GM23248 (cell line): Measurements from ENCODE around the gene TRMT2A. TPM values are rescaled to one million over a fixed set of nuclear protein-coding genes. Genes with fewer than 3 reads are reported as not detected.

Experiments used
- DNase-seq: peaks from one replicate; pipeline ENCODE4 v3.0.0-alpha.2; 2015
- H2AFZ ChIP-seq: fragments of 200-600 bp; sonication (generic); 2 replicates; pipeline ENCODE4 v1.6.1; 2016; ENCODE audit warnings: antibody characterized with exemption
- H3F3A ChIP-seq: fragments of 200-600 bp; sonication (generic); 2 replicates; pipeline ENCODE4 v1.6.1; 2016; ENCODE audit warnings: mild to moderate bottlenecking, antibody characterized with exemption, mixed run types; ENCODE audit not compliant: insufficient read depth
- H3K27ac ChIP-seq: fragments of 200-600 bp; sonication (generic); 2 replicates; pipeline ENCODE4 v1.5.1; 2016; ENCODE audit warnings: mild to moderate bottlenecking
- H3K27me3 ChIP-seq: fragments of 200-600 bp; sonication (generic); replicated peaks from 2 replicates; pipeline ENCODE4 v1.6.1; 2016; ENCODE audit warnings: mild to moderate bottlenecking; ENCODE audit not compliant: insufficient read depth
- H3K36me3 ChIP-seq: fragments of 200-600 bp; sonication (generic); 2 replicates; pipeline ENCODE4 v1.6.1; 2016; ENCODE audit warnings: low read depth, mild to moderate bottlenecking
- H3K4me1 ChIP-seq: fragments of 200-600 bp; sonication (generic); 2 replicates; pipeline ENCODE4 v1.6.1; 2016; ENCODE audit warnings: mild to moderate bottlenecking; ENCODE audit not compliant: insufficient read depth
- H3K4me2 ChIP-seq: fragments of 200-600 bp; sonication (generic); one replicate; pipeline ENCODE4 v1.6.1; 2016; ENCODE audit warnings: mild to moderate bottlenecking; ENCODE audit not compliant: unreplicated experiment
- H3K4me3 ChIP-seq: fragments of 200-600 bp; sonication (generic); 2 replicates; pipeline ENCODE4 v1.5.1; 2016; ENCODE audit warnings: mild to moderate bottlenecking
- H3K79me2 ChIP-seq: fragments of 200-600 bp; sonication (generic); 2 replicates; pipeline ENCODE4 v1.6.1; 2016; ENCODE audit warnings: mild to moderate bottlenecking; ENCODE audit not compliant: insufficient read depth
- H3K9ac ChIP-seq: fragments of 200-600 bp; sonication (generic); 2 replicates; pipeline ENCODE4 v1.6.1; 2016; ENCODE audit warnings: mild to moderate bottlenecking
- H3K9me2 ChIP-seq: fragments of 200-600 bp; sonication (generic); 2 replicates; pipeline ENCODE4 v1.6.1; 2016; ENCODE audit warnings: mixed run types, mild to moderate bottlenecking, moderate library complexity; ENCODE audit not compliant: insufficient read depth
- H3K9me3 ChIP-seq: fragments of 200-600 bp; sonication (generic); one replicate; pipeline ENCODE4 v1.6.1; 2017; ENCODE audit warnings: low read depth
- H4K20me1 ChIP-seq: fragments of 200-600 bp; sonication (generic); 2 replicates; pipeline ENCODE4 v1.6.0; 2016; ENCODE audit not compliant: insufficient read depth
- EZH2 ChIP-seq: fragments of 200-600 bp; sonication (generic); IDR thresholded peaks from 2 replicates; pipeline ENCODE4 v1.6.1; 2018; ENCODE audit warnings: antibody characterized with exemption, mild to moderate bottlenecking; ENCODE audit not compliant: insufficient read depth, poor library complexity, severe bottlenecking
- EZH2phosphoT487 ChIP-seq: fragments of 200-600 bp; sonication (generic); IDR thresholded peaks from 2 replicates; pipeline ENCODE4 v1.6.1; 2018; ENCODE audit warnings: antibody characterized with exemption, moderate library complexity, mild to moderate bottlenecking, low read depth; ENCODE audit not compliant: insufficient read depth
- WGBS, 2 experiments: methylation state at CpG; one replicate each; pipeline ENCODE4 v1.1.6; 2015 to 2017; ENCODE audit warnings: low lambda C conversion rate in 2 of 2, low coverage in 1 of 2; ENCODE audit errors: missing lambda C conversion rate in 2 of 2; 5-methylcytosine and 5-hydroxymethylcytosine counted together
- in situ Hi-C: fragments of 300-500 bp; cut with MboI; formaldehyde crosslinking; loops from 2 replicates; pipeline ENCODE4 v1.15.0; 2020
- polyA plus RNA-seq: library from polyadenylated mRNA; unstranded; fragments of >200 nt; fragmentation: Nextera tagmentation; extraction: Ambion mirVana; gene quantifications from 2 replicates; pipeline ENCODE4 v1.2.1, GENCODE V29; 2016
- total RNA-seq: library from RNA; depleted of rRNA; stranded (reverse); fragments of >200 nt; shearing (Covaris generic); gene quantifications from 2 replicates; pipeline ENCODE4 v1.2.3, GENCODE V29; 2014; rRNA removed

Gene TRMT2A
- 72.0 and 79.0 TPM in 2 replicates for total RNA-seq
- 38.1 and 42.2 TPM in 2 replicates for polyA plus RNA-seq

GRCh38 chr22:20116951-20117632 lies at the start of gene TRMT2A:
TSS of gene TRMT2A (minus strand) at chr22:20117226. CDS start at chr22:20116906, 320 bp downstream.
- Histone ChIP-seq H3K27ac (peak within 1 kb of the TSS; percentile 66), H3K9me2 (no peaks in the 10 kb centered on the region), H3K4me3 (peak within 1 kb of the TSS; percentile 88), H3K9ac (peak within 1 kb of the TSS; percentile 95), H3K4me1 (peaks cover 13% of the 10 kb centered on the region), H3K4me2 (peak within 1 kb of the TSS; percentile 94), H3F3A (peaks cover 13% of the 10 kb centered on the region), H3K36me3 (peaks cover 8% of the 10 kb centered on the region; the same call in 1 of the 2 replicates), H4K20me1 (no peaks in the 10 kb centered on the region), H3K27me3 (no peaks in the 10 kb centered on the region), H3K9me3 (no peaks in the 10 kb centered on the region), H2AFZ (peak within 1 kb of the TSS; percentile 70), H3K79me2 (peaks cover 84% of the 10 kb centered on the region)
- DNase-seq = peak; percentile 99
- WGBS, 2 experiments = 1% methylated on average over 62 to 68 of the region's 88 CpGs
- TF ChIP-seq EZH2 (no peak), EZH2phosphoT487 (no peak)
- in situ Hi-C loops = no loop called here

- Histone ChIP-seq H3K4me1 (no peaks in the 10 kb centered on the region), H3K27me3 (no peaks in the 10 kb centered on the region), H3K9me2 (no peaks in the 10 kb centered on the region), H3K79me2 (no peaks in the 10 kb centered on the region), H3K36me3 (no peaks in the 10 kb centered on the region), H3F3A (no peaks in the 10 kb centered on the region), H3K9ac (no peak overlapping the region), H3K9me3 (no peaks in the 10 kb centered on the region), H3K4me2 (no peak overlapping the region), H2AFZ (no peak overlapping the region), H3K4me3 (no peak overlapping the region), H3K27ac (no peak overlapping the region), H4K20me1 (no peaks in the 10 kb centered on the region)
- no peak for DNase-seq
- in situ Hi-C loops = no loop called here
- WGBS, 2 experiments = 46 to 58% methylated on average over 8 to 9 of the region's 9 CpGs
- TF ChIP-seq EZH2 (no peak), EZH2phosphoT487 (no peak)
Measured at GRCh38 chr22:20166703-20167102, 49.7 kb upstream of the TRMT2A start.

- Histone ChIP-seq H3K27ac (no peak overlapping the region), H3K9ac (no peak overlapping the region), H3K4me1 (no peaks in the 10 kb centered on the region), H2AFZ (no peak overlapping the region), H3K79me2 (no peaks in the 10 kb centered on the region), H3K9me2 (no peaks in the 10 kb centered on the region), H3K4me3 (no peak overlapping the region), H3K4me2 (no peak overlapping the region), H3F3A (no peaks in the 10 kb centered on the region), H3K27me3 (no peaks in the 10 kb centered on the region), H4K20me1 (no peaks in the 10 kb centered on the region), H3K9me3 (no peaks in the 10 kb centered on the region), H3K36me3 (no peaks in the 10 kb centered on the region)
- no peak for TF ChIP-seq EZH2phosphoT487
- no peak for TF ChIP-seq EZH2
- in situ Hi-C loops = no loop called here
- 45 to 46% methylated on average over 7 of the region's 7 CpGs for WGBS, 2 experiments
- no peak for DNase-seq
Measured at GRCh38 chr22:20165913-20166312, 48.9 kb upstream of the TRMT2A start.

- WGBS, 2 experiments = 77 to 81% methylated on average over 9 to 12 of the region's 12 CpGs
- in situ Hi-C loops = no loop called here
- TF ChIP-seq EZH2 (no peak), EZH2phosphoT487 (no peak)
Measured at GRCh38 chr22:20165421-20165820, 48.4 kb upstream of the TRMT2A start.

More at GRCh38 chr22:20165421-20165820, 48.4 kb upstream of the TRMT2A start:
- Histone ChIP-seq H3K36me3 (no peaks in the 10 kb centered on the region), H3K9ac (no peak overlapping the region), H3K9me2 (no peaks in the 10 kb centered on the region), H3K79me2 (no peaks in the 10 kb centered on the region), H3K4me1 (no peaks in the 10 kb centered on the region), H3K27me3 (no peaks in the 10 kb centered on the region), H3K9me3 (no peaks in the 10 kb centered on the region), H3K4me2 (no peak overlapping the region), H3F3A (no peaks in the 10 kb centered on the region), H2AFZ (no peak overlapping the region), H4K20me1 (no peaks in the 10 kb centered on the region), H3K27ac (no peak overlapping the region), H3K4me3 (no peak overlapping the region)
- DNase-seq = no peak
